Keratinocyte (primary cell): ENCODE measurements around the gene CBX7. TPM values are rescaled to one million over a fixed set of nuclear protein-coding genes. Genes with fewer than 3 reads are reported as not detected.
A peak's percentile ranks its signal among the peaks of the same experiment; 100 is the strongest.

ENCODE experiments used
- DNase-seq: peaks from one replicate; pipeline ENCODE4 v3.0.0-alpha.2; 2011; ENCODE audit warnings: low read depth, missing footprints, low spot score
- FAIRE-seq: peaks from 2 replicates; lab custom pipeline; 2011; peaks lifted over from hg19 to GRCh38; lab: Jason Lieb, UNC
- H2AFZ ChIP-seq: 2 replicates; pipeline ENCODE4 v1.6.0; 2012; ENCODE audit warnings: low read length, control low read depth, inconsistent platforms; ENCODE audit not compliant: control insufficient read depth
- H3K27ac ChIP-seq: 2 replicates; pipeline ENCODE4 v1.5.1; 2011; ENCODE audit warnings: low read length; ENCODE audit not compliant: control insufficient read depth, insufficient read depth
- H3K27me3 ChIP-seq: 3 replicates; pipeline ENCODE4 v1.6.0; 2011; ENCODE audit warnings: low read length; ENCODE audit not compliant: control insufficient read depth, insufficient read depth; ENCODE audit errors: extremely low read depth
- H3K36me3 ChIP-seq, 2 experiments: 2 replicates in 1 of 2; 3 replicates in 1 of 2; pipeline ENCODE4 v1.5.1; 2011; ENCODE audit warnings: low read length in 2 of 2, mild to moderate bottlenecking in 1 of 2; ENCODE audit not compliant: control insufficient read depth in 2 of 2, insufficient read depth in 2 of 2; ENCODE audit errors: extremely low read depth in 1 of 2
- H3K4me1 ChIP-seq: 3 replicates; pipeline ENCODE4 v1.5.1; 2011; ENCODE audit warnings: low read length; ENCODE audit not compliant: control insufficient read depth, insufficient read depth; ENCODE audit errors: extremely low read depth
- H3K4me2 ChIP-seq: 3 replicates; pipeline ENCODE4 v1.6.0; 2011; ENCODE audit warnings: low read depth, low read length; ENCODE audit not compliant: control insufficient read depth, insufficient read depth; ENCODE audit errors: extremely low read depth
- H3K4me3 ChIP-seq, 3 experiments: fragments of 200-600 bp in 1 of 3; sonication (generic) in 1 of 3; 2 replicates in 2 of 3; 3 replicates in 1 of 3; pipeline ENCODE4 v1.5.1; 2011 to 2016; ENCODE audit warnings: low read length in 3 of 3, mild to moderate bottlenecking in 3 of 3, control low read depth in 2 of 3, inconsistent platforms in 1 of 3, low read depth in 1 of 3, mixed read lengths in 1 of 3, mixed run types in 1 of 3, moderate library complexity in 1 of 3; ENCODE audit not compliant: control insufficient read depth in 2 of 3, insufficient read depth in 2 of 3; ENCODE audit errors: extremely low read depth in 1 of 3
- H3K79me2 ChIP-seq: 2 replicates; pipeline ENCODE4 v1.6.0; 2012; ENCODE audit warnings: low read length; ENCODE audit not compliant: control insufficient read depth, insufficient read depth
- H3K9ac ChIP-seq: 3 replicates; pipeline ENCODE4 v1.6.0; 2011; ENCODE audit warnings: low read length; ENCODE audit not compliant: control insufficient read depth, insufficient read depth; ENCODE audit errors: extremely low read depth
- H3K9me1 ChIP-seq: 3 replicates; pipeline ENCODE4 v1.6.0; 2011; ENCODE audit warnings: low read length; ENCODE audit not compliant: control insufficient read depth, insufficient read depth; ENCODE audit errors: extremely low read depth
- H3K9me3 ChIP-seq: 2 replicates; pipeline ENCODE4 v1.5.1; 2012; ENCODE audit warnings: low read depth, low read length; ENCODE audit not compliant: control insufficient read depth
- H4K20me1 ChIP-seq: 3 replicates; pipeline ENCODE4 v1.6.0; 2011; ENCODE audit warnings: low read length; ENCODE audit not compliant: control insufficient read depth, insufficient read depth; ENCODE audit errors: extremely low read depth
- CTCF ChIP-seq, 3 experiments: IDR thresholded peaks in 1 of 3; conservative IDR thresholded peaks in 1 of 3; optimal IDR thresholded peaks in 1 of 3; 2 replicates in 2 of 3; 3 replicates in 1 of 3; pipeline versions ENCODE3 to v1.5.1; 2011; ENCODE audit warnings: low read length in 3 of 3, mild to moderate bottlenecking in 3 of 3, moderate library complexity in 2 of 3, control low read depth in 1 of 3, inconsistent platforms in 1 of 3; ENCODE audit not compliant: insufficient read depth in 2 of 3; ENCODE audit errors: extremely low read depth in 1 of 3
- EZH2 ChIP-seq: IDR thresholded peaks from one replicate; pipeline ENCODE4 v1.6.1; 2012; ENCODE audit warnings: inconsistent platforms, mild to moderate bottlenecking, low read length, moderate library complexity
- dilution Hi-C: fragments of 300-500 bp; cut with MboI; formaldehyde crosslinking; loops from one replicate; pipeline ENCODE4 v1.7.0; 2020; ENCODE audit warnings: low sequenced_read_pairs; ENCODE audit not compliant: extremely low pct_ligation_motif_present
- polyA plus RNA-seq, 5 experiments: library from polyadenylated mRNA; depleted of rRNA in 3 of 5; stranded (reverse) in 3 of 5; stranded (forward) in 1 of 5; unstranded in 1 of 5; fragments of >200 nt; gene quantifications; 1 replicate in 1 of 5; 2 replicates in 3 of 5; 3 replicates in 1 of 5; pipeline versions ENCODE4 v1.2.1 to v1.2.3, GENCODE V29; 2011 to 2012; ENCODE audit warnings: missing spikeins in 2 of 5, low read depth in 1 of 5, low replicate concordance in 1 of 5

The CBX7 gene
- polyA plus RNA-seq, 1 donor (not counting 4 experiments of a cell fraction or from before 2014, with no cell fraction given), result 1.3 TPM

- Histone ChIP-seq H3K4me2 (no peak overlapping the region), H3K79me2 (no peaks in the 10 kb centered on the region), H3K4me3 (no peak overlapping the region), H3K36me3 (peaks cover 0 to 3% of the 10 kb centered on the region in 2 experiments), H3K9ac (no peak overlapping the region), H3K9me1 (no peaks in the 10 kb centered on the region), H3K9me3 (no peaks in the 10 kb centered on the region), H3K27me3 (no peaks in the 10 kb centered on the region), H2AFZ (no peak overlapping the region), H3K27ac (no peak overlapping the region), H3K4me1 (peaks cover 11% of the 10 kb centered on the region), H4K20me1 (no peaks in the 10 kb centered on the region)
- dilution Hi-C loops, result no loop called here
- FAIRE-seq (no peak), DNase-seq (no peak)
- TF ChIP-seq EZH2, result no peak
- TF ChIP-seq CTCF (optimal IDR thresholded peaks at IDR 0.05 in 1 of 3, IDR thresholded peaks at IDR 0.05 in 1 of 3, conservative IDR thresholded peaks at IDR 0.05 in 1 of 3; ENCODE audit: extremely low read depth in 1 of 3, insufficient read depth in 2 of 3, low read length in 3 of 3), result no peak
Measured at GRCh38 chr22:39147335-39148025, 5.0 kb downstream of the CBX7 start.

- Histone ChIP-seq H3K27ac (peak overlapping the region; percentile 33), H3K27me3 (no peaks in the 10 kb centered on the region), H3K36me3 (peaks cover 0 to 3% of the 10 kb centered on the region in 2 experiments), H3K79me2 (no peaks in the 10 kb centered on the region), H3K9ac (peak overlapping the region; percentile 29), H4K20me1 (no peaks in the 10 kb centered on the region), H3K4me3 (no peak overlapping the region), H3K9me3 (no peaks in the 10 kb centered on the region), H3K4me2 (peak overlapping the region; percentile 71), H3K4me1 (peaks cover 9% of the 10 kb centered on the region), H3K9me1 (no peaks in the 10 kb centered on the region), H2AFZ (no peak overlapping the region)
- FAIRE-seq (no peak), DNase-seq (no peak)
- no peak for TF ChIP-seq EZH2
- dilution Hi-C loops, result no loop called here
Measured at GRCh38 chr22:39146256-39147101, 6.0 kb downstream of the CBX7 start.
